Osteoblast (primary cell): ENCODE data around the gene ADGRD1. TPM values are rescaled to one million over a fixed set of nuclear protein-coding genes. Genes with fewer than 3 reads are reported as not detected.

Experiments used
- DNase-seq: peaks from one replicate; pipeline ENCODE4 v3.0.0; 2011; ENCODE audit warnings: low spot score, mixed read lengths; ENCODE audit not compliant: insufficient read length; ENCODE audit errors: missing footprints
- H2AFZ ChIP-seq: 2 replicates; pipeline ENCODE4 v1.6.0; 2011; ENCODE audit warnings: mild to moderate bottlenecking, low read length
- H3K27ac ChIP-seq: 2 replicates; pipeline ENCODE4 v1.5.1; 2011; ENCODE audit warnings: mild to moderate bottlenecking, low read depth, low read length, moderate library complexity
- H3K27me3 ChIP-seq: 2 replicates; pipeline ENCODE4 v1.6.0; 2012; ENCODE audit warnings: mild to moderate bottlenecking, control low read depth, inconsistent platforms, low read length, moderate library complexity; ENCODE audit not compliant: insufficient read depth
- H3K36me3 ChIP-seq: 2 replicates; pipeline ENCODE4 v1.5.1; 2011; ENCODE audit warnings: mild to moderate bottlenecking, low read length, control low read depth, moderate library complexity; ENCODE audit not compliant: insufficient read depth
- H3K4me1 ChIP-seq: 2 replicates; pipeline ENCODE4 v1.5.1; 2011; ENCODE audit warnings: mild to moderate bottlenecking, low read length, control low read depth, moderate library complexity; ENCODE audit not compliant: insufficient read depth
- H3K4me2 ChIP-seq: 2 replicates; pipeline ENCODE4 v1.6.0; 2011; ENCODE audit warnings: mild to moderate bottlenecking, low read length; ENCODE audit not compliant: insufficient read depth
- H3K4me3 ChIP-seq: fragments of 200-600 bp; sonication (generic); 3 replicates; pipeline ENCODE4 v1.5.1; 2012; ENCODE audit warnings: mild to moderate bottlenecking, low read length, inconsistent platforms; ENCODE audit not compliant: insufficient read depth
- H3K79me2 ChIP-seq: 2 replicates; pipeline ENCODE4 v1.6.0; 2012; ENCODE audit warnings: mild to moderate bottlenecking, low read length, control low read depth, inconsistent platforms; ENCODE audit not compliant: insufficient read depth
- H3K9me3 ChIP-seq: 2 replicates; pipeline ENCODE4 v1.5.1; 2011; ENCODE audit warnings: low read depth, low read length, control low read depth
- H4K20me1 ChIP-seq: 2 replicates; pipeline ENCODE4 v1.6.0; 2012; ENCODE audit warnings: mild to moderate bottlenecking, low read length, control low read depth; ENCODE audit not compliant: insufficient read depth
- CTCF ChIP-seq: IDR thresholded peaks from 2 replicates; pipeline ENCODE4 v1.5.1; 2011; ENCODE audit warnings: mild to moderate bottlenecking, low read depth, low read length, moderate library complexity; ENCODE audit errors: extremely low read depth
- total RNA-seq: library from RNA; depleted of rRNA; stranded (reverse); fragments of >200 nt; gene quantifications from 2 replicates; pipeline ENCODE4 v1.2.3, GENCODE V29; 2012

ADGRD1 gene
- total RNA-seq, 1 donor: 0.72 TPM

GRCh38 chr12:131047789-131048610, 94.3 kb downstream of the ADGRD1 start:
- H3K4me2 ChIP-seq: no peak overlapping the region
- no peak overlapping the region for H3K27ac ChIP-seq
- H2AFZ ChIP-seq: no peak overlapping the region
- H4K20me1 ChIP-seq: no peaks in the 10 kb centered on the region
- no peaks in the 10 kb centered on the region for H3K4me1 ChIP-seq
- no peak overlapping the region for H3K4me3 ChIP-seq
- H3K27me3 ChIP-seq: no peaks in the 10 kb centered on the region
- no peak for TF ChIP-seq CTCF
- H3K36me3 ChIP-seq: no peaks in the 10 kb centered on the region
- DNase-seq: peak; percentile 38
- no peaks in the 10 kb centered on the region for H3K79me2 ChIP-seq
- H3K9me3 ChIP-seq: peaks cover 1% of the 10 kb centered on the region

GRCh38 chr12:131048611-131048990, 94.9 kb downstream of the ADGRD1 start:
- H3K36me3 ChIP-seq: no peaks in the 10 kb centered on the region
- no peak overlapping the region for H3K4me3 ChIP-seq
- no peak overlapping the region for H2AFZ ChIP-seq
- H3K27ac ChIP-seq: no peak overlapping the region
- H3K9me3 ChIP-seq: peaks cover 1% of the 10 kb centered on the region
- H3K79me2 ChIP-seq: no peaks in the 10 kb centered on the region
- TF ChIP-seq CTCF: no peak
- peak; percentile 34 for DNase-seq
- H3K4me1 ChIP-seq: no peaks in the 10 kb centered on the region
- H3K4me2 ChIP-seq: no peak overlapping the region
- H3K27me3 ChIP-seq: no peaks in the 10 kb centered on the region
- no peaks in the 10 kb centered on the region for H4K20me1 ChIP-seq

- Histone ChIP-seq H3K4me2 (no peak overlapping the region), H3K9me3 (peaks cover 1% of the 10 kb centered on the region), H3K4me3 (no peak overlapping the region), H2AFZ (no peak overlapping the region), H4K20me1 (no peaks in the 10 kb centered on the region), H3K36me3 (no peaks in the 10 kb centered on the region), H3K27ac (no peak overlapping the region), H3K27me3 (no peaks in the 10 kb centered on the region), H3K79me2 (no peaks in the 10 kb centered on the region), H3K4me1 (no peaks in the 10 kb centered on the region)
- no peak for TF ChIP-seq CTCF
- DNase-seq: peak; percentile 85
These were observed 95.3 kb downstream of the ADGRD1 start for GRCh38 chr12:131049002-131049401.

- peaks cover 1% of the 10 kb centered on the region for H3K9me3 ChIP-seq
- no peak overlapping the region for H3K4me2 ChIP-seq
- TF ChIP-seq CTCF: no peak
- no peaks in the 10 kb centered on the region for H3K27me3 ChIP-seq
- no peaks in the 10 kb centered on the region for H4K20me1 ChIP-seq
- no peaks in the 10 kb centered on the region for H3K36me3 ChIP-seq
- no peaks in the 10 kb centered on the region for H3K79me2 ChIP-seq
- H2AFZ ChIP-seq: no peak overlapping the region
- peak; percentile 72 for DNase-seq
- H3K27ac ChIP-seq: no peak overlapping the region
- no peak overlapping the region for H3K4me3 ChIP-seq
- no peaks in the 10 kb centered on the region for H3K4me1 ChIP-seq
These were observed 96.0 kb downstream of the ADGRD1 start for GRCh38 chr12:131049549-131050339.
